ENCODE data around the gene NAT10.
"Not testable (repeated sequence)": the region's sequence is repeated elsewhere in the genome, so short reads cannot be mapped to it uniquely, and the experiment has no call there.

The NAT10 gene

GRCh38 chr11:34105079-34105956 lies at the start of gene NAT10:
Gene NAT10 (plus strand): TSS chr11:34105629. CDS start chr11:34108226, 2,597 bp downstream.
- peak; percentile 94 for DNase-seq (ENCODE audit: low read depth, low spot score)

- no peak for DNase-seq (ENCODE audit: low read depth, low spot score)
Observed at GRCh38 chr11:34056672-34057071, 48.8 kb upstream of the NAT10 start.

DNA sequence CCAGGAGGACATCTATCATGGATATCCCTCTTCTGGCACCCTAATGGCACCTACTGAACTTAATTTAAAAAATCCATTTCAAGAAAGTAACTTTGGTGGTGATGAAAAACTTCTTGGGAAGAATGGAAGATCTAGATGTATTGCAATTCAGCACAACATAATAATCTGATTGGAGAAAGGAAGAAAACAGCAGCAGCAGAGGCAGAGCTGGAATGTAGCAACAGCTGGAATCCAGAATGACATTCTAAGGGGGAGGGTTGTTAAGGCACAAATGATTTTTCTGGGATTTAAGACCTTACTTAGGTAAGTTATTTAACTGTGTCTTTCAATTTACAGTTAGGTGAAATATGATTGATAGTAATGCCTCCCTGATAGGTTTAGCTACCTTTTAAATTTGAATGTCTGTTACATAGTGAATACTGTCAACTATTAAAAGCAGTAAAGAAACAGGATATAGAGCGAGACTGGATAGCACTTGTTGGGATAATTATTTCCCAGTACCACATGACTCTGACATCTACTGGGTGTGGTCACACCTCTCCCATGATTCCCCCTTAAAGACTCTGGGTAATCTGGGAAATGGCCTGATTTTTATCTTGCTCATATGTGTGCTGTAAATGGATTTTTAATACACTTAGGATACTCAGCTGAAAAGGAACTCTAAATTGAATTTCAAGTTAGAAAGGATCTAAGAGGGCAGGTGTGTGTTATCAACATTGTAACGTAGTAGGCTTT lies 42.2 kb upstream of the NAT10 start:
- DNase-seq (ENCODE audit: low read depth, low spot score), result no peak

- no peak for DNase-seq (ENCODE audit: low read depth, low spot score)
Observed at GRCh38 chr11:34064291-34064690, 41.1 kb upstream of the NAT10 start.

GRCh38 chr11:34065505-34066203 lies 39.8 kb upstream of the NAT10 start:
- no peak for DNase-seq (ENCODE audit: low read depth, low spot score)

- DNase-seq (ENCODE audit: low read depth, low spot score), result not testable (repeated sequence)
Observed at GRCh38 chr11:34066766-34067165, 38.7 kb upstream of the NAT10 start.

GRCh38 chr11:34067383-34068065 lies 37.9 kb upstream of the NAT10 start:
- DNase-seq (ENCODE audit: low read depth, low spot score), result no peak

DNA sequence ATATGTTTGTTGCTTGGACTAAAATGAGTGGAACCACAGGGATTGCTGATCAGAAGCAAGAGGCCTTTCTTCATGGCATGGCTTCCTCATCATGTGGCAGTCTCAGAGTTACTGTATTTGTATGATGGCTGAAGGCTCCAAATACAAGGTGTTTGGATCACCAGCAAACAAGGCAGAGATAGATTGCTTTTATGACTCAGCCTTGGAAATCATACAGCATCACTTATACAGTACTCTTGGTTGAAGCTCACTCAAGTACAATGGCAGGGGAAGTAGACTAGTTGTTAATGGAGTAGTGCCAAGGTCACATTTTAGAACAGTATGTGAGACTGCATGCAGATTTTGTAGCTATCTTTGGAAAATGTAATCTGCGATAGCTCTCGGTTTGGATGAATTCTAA lies 37.3 kb upstream of the NAT10 start:
- DNase-seq (ENCODE audit: low read depth, low spot score), result no peak

DNA sequence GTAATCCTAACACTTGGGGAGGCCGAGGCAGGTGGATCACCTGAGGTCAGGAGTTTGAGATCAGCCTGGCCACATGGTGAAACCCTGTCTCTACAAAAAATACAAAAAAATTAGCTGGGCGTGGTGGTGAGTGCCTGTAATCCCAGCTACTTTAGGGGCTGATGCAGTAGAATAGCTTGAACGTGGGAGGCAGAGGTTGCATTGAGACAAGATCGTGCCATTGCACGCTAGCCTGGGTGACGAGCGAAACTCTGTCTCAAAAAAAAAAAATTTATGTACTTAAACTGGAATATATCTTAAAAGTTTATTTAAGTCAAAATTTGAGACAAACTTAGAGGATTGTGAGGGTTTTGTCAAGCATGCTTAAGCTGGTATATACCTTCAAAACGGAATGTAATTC lies 34.1 kb upstream of the NAT10 start:
- DNase-seq (ENCODE audit: low read depth, low spot score), result not testable (repeated sequence)

GRCh38 chr11:34072041-34072440 lies 33.4 kb upstream of the NAT10 start:
- no peak for DNase-seq (ENCODE audit: low read depth, low spot score)

- DNase-seq (ENCODE audit: low read depth, low spot score), result no peak
Observed at GRCh38 chr11:34072832-34073231, 32.6 kb upstream of the NAT10 start.

DNA sequence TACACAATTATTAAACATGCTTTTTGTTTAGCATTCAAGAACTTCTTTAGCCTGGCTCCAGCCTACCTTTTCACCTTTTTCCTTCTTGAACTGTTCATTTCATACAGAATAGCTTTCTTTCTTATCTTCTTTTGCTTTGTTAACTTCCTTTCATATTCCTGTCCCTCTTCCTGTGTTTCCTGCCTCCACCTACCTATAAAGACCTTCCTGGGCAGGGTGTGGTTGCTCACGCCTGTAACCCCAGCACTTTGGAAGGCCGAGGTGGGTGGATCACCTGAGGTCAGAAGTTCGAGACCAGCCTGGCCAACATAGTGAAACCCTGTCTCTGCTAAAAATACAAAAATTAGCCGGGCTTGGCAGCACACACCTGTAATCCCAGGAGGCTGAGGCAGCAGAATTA lies 31.0 kb upstream of the NAT10 start:
- no peak for DNase-seq (ENCODE audit: low read depth, low spot score)

DNA sequence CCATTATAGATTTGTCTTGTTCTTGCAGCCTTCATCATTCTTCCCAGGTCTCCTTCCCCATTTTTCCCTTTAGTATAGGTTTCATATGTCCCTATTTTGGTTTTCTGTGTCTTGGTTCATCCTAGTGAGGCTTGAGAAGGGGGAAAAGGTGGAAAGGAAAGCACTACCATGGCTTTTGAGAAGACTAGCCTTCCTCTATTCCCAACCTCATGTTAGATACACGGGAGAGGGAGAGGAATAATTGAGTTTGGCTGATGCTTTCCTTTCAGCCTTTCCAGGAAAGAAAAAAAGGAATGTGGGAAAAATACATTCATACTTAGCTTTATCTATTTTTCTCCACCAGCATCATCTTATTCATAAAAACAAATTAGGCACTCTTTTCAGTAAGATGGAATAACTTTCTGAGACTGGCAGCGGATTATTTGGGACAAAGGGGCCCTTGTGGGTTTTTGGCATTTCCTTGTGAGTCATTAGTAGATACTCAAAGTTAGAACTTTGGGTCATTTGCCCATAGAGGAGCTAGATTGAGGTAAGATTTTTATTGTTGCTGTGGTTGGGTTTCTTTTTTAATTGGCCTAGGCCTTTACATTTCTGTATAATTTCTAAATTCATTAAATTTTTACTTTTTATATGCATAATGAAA lies 30.1 kb upstream of the NAT10 start:
- DNase-seq (ENCODE audit: low read depth, low spot score), result no peak

DNA sequence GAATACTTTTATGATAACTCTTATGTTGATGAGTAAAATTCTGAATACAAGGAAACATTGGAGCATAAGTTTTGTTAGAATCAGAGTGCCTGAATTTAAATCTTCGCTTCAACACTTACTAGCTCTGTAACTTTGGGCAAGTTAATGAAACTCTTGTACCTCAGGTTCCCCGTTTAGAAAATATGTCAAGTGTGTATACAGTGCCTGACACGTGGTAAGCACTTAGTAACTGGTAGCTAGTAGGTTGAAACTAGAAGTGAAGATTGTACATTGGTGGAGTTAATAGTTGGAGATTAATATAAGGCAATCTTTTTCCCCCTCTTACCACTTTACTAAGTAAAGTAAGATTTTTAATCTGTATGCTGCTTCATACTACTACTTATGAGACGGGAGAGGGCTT lies 24.8 kb upstream of the NAT10 start:
- no peak for DNase-seq (ENCODE audit: low read depth, low spot score)

DNA sequence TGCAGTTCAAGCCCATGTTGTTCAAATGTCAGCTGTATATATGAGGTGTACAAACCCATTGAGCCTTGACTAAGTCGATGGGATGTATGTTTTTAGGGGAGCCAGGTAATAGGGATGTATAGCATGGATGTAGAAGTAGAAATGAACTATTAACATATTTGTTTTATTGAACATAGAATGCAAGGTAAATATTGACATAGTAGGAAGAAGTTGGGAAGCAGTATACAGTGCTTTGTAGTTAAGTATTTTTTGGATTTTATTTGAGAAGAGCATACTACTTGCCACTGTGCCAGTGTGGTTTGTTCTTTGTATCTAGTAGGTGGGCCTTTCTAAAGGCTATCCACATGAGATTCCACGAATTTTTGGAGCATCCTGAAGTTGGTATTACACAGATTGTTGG lies 20.8 kb upstream of the NAT10 start:
- no peak for DNase-seq (ENCODE audit: low read depth, low spot score)

DNA sequence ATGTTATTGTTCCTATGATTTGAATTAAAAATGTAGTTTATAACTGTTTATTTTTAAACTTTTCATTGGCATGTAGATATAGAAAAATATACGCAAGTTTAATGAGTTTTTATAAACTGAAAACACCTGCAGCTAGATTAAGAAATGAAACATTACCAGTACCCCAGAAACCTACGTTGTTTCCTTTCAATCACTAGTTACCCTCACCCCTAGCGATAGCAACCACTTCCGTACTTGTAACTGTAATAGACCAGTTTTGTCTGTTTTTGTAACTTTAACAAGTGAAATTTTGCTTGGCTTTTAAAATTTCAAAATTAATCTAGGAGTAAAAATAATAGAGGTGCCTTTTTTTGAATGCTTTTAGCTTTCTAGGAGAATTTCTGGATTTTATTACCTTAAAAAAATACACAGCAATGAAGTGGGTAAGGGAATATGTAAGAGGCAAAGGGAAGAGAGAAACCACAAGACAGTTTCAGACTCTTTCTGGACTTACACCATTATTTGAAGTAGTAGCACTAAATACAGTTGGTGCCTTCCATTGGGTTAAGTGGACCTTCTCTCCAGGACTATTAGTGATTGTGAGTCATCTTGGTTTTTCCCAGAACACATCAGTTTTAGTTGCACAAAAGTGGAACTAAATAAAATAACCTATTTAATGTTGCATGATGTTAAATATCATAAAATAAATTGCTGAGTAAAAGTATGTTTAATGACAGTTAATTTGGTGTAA lies 18.7 kb upstream of the NAT10 start:
- DNase-seq (ENCODE audit: low read depth, low spot score), result no peak

GRCh38 chr11:34091825-34092224 lies 13.6 kb upstream of the NAT10 start:
- DNase-seq (ENCODE audit: low read depth, low spot score), result no peak

GRCh38 chr11:34094900-34095299 lies 10.5 kb upstream of the NAT10 start:
- DNase-seq (ENCODE audit: low read depth, low spot score), result not testable (repeated sequence)

GRCh38 chr11:34098813-34099212 lies 6.6 kb upstream of the NAT10 start:
- DNase-seq (ENCODE audit: low read depth, low spot score), result no peak

DNA sequence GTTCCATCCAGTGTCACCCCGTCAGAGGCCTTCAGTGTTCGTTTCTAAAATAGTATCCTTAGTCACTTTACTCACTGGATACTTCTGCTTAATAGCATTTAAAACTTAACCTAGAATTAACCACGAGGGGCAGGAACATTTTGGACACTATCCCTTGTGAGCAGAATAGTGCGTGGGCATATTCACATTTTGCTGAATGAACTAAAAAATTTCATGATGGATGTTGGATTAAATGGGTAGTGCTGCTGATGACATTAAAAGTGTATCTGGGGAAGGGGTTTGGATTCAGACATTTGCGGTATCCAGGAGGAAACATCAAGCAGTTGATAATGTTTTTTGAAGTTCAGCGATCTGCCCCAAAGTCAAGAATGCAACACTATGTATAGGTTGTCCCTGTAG lies 750 bp upstream of the NAT10 start:
- DNase-seq (ENCODE audit: low read depth, low spot score), result no peak
